ENCODE results near the gene TDRD7.

TDRD7 gene

DNA sequence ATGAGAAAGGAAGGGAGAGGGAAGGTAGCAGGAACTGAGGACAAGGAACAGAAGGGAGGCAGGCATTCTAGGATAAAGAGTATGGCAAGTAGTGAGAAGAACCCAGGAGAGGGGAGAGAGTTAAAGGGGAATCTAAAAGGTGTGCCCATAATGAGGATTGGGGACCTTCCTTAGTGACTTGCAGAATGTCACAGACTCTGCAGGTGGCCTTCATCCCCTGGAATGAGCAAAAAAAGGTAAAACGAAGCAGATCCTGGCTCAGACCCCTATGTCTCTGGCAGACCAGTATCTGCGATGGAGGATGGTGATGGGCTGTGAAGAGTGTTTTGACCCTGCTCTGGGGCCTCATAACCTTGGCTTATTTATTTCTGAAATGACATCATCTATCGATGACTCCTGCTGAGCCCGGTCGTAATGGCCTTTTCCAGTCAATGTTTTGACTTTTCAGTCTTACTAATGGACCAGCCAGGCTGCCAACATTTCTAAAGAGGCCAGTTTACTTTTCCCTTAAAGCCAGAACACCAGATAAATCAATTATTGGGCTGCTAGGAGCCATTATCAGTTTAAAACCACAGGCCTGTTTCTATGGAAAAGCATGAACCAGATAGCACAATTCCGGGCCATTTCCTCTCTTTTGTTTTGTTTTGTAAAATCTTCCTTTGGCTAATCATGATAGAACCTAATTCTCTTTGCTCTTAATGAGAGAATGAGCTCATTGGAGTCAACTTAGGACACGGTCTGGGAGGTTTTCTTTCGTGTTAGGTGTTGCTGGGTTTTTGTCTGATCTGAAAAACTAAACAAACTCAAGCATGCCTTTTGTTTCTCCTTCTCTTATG lies 92.7 kb downstream of the TDRD7 start:
- no peak for DNase-seq (ENCODE audit: low read depth in 2 of 3, low spot score in 1 of 3)

DNA sequence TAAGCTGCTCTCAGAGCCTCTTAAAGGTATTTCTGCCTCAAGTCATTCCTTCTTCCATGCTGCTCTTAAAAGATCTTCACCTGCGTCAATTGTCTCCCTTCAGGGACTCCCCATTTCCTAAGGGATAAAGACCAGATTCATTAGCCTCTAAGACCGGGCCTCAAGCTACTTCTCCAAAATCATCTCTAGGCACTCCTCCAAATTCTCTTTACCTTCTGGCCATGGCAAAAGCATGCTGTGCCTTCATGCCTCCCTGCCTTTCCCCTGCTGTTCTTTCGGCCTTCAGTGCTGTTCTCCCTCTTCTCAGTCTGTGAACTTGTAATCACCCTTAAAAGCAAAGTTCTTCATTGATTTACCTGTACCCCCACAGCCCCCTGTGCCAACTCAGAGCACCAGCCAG lies 93.9 kb downstream of the TDRD7 start:
- DNase-seq (ENCODE audit: low read depth in 2 of 3, low spot score in 1 of 3), result no peak

DNA sequence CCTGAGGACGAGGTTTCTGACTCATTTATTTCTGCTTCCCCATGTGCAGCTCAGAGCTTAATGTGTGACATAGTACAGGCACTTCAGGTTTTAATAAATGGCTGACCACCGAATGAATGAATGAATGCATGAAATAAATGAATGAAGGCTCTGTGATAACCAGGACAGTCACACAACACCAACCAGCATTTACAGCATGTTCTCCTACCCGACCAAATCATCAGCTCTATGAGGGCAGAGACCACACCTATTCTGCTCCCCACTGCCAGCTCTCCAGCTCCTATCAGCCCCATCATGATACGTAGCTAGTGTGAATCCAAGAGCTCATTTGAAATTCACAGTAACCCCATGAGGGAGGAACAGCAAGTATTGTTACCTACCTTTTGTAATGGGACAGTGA lies 94.4 kb downstream of the TDRD7 start:
- no peak for DNase-seq (ENCODE audit: low read depth in 2 of 3, low spot score in 1 of 3)

DNA sequence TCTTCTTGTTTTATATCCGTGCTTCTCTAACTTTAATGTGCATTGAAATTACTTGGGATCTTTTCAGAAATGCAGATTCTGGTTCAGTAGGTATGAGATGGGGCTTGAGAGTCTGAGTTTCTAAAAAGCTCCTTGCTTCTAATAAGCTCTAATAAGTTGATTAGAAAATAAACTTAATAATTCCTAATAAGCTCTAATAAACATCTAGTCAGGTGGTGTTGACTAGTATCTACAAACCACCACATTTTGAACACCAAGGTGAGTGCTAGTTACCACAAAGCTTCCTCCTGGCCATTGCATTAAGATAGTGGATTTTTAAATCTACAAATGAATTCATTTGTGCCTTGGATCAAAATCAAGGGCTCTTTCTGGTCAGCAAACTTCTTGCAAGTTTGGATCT lies 94.9 kb downstream of the TDRD7 start:
- DNase-seq (ENCODE audit: low read depth in 2 of 3, low spot score in 1 of 3), result no peak

DNA sequence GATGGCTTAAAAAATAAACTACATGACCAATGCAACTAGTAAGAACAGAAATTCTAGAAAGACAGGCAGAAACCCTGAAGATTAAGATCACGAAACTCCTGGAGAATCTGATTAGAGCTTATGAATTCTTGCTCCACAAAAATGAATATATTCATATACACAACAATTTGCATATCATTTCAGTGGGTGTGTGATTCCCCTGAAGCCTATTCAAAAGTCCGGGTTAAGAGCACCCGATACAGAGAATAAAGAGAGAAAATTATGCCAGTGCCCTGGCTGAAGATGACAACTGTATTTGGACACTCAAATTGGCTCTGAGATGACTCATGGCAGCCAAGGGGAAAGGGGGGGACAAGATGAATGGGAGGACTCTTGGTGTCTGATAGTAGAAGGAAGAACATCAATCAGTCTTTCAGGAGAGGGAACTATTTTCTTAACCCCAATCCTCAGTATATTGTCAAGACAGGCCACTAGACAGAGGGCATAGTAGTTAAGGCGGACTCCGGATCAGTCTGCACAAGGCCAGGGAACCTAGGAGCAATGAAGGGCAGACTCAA lies 95.6 kb downstream of the TDRD7 start:
- DNase-seq (ENCODE audit: low read depth in 2 of 3, low spot score in 1 of 3), result no peak

DNA sequence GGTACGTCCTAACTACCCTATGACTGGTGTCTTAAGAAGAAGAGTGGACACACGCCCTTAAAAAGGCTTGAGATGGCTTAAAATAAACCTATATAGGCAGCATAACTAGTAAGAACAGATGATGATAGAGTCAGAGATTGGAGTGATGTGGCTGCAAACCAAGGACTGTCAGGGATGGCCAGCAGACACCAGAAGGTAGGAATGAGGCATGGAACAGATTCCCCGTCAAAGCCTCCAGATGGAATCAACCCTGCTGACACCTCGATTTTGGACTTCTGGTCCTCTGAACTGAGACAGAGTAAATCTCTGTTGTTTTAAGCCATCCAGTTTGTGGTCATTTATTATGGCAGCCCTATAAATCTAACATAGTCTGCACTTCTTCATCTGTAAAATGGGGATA lies 97.0 kb downstream of the TDRD7 start:
- no peak for DNase-seq (ENCODE audit: low read depth in 2 of 3, low spot score in 1 of 3)

DNA sequence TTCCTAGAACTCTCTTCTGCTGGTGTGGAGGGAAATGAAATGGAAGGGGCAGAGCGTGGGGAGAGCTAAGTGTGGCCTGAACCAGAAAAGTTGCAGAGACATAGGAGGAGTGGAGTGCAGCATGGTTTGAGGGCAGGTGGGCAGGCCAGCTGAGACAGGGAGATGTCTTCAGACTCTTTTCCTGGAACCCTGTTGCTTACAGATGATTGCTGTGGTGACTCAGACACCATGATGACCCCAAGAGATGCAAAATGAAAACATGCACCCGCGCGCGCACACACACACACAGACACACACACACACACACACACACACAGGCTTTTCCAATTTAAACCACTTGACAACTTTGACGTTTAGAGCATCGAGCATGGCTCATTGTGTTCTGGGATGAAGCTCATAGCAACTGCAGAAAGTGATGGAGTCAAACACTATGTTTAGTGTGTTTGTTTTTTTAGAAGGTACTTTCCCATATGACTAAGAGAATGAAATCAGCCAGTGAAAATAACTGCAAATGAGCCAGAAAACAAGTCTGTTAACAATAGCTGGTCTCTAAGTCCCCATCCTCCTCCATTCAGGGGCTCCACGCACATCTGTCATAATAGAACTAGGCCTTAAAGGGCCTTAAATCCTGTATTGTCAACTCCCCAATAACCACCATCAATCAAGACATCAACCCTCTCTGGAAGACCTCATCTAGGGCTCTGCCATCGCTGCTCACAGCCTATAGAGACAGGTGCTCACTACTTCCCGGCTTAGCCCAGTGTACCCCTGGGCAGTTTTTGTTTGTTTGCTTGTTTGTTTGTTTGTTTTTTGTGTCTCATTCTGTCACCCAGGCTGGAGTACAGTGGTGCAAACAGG lies 99.1 kb downstream of the TDRD7 start:
- DNase-seq (ENCODE audit: low read depth in 2 of 3, low spot score in 1 of 3), result no peak

DNA sequence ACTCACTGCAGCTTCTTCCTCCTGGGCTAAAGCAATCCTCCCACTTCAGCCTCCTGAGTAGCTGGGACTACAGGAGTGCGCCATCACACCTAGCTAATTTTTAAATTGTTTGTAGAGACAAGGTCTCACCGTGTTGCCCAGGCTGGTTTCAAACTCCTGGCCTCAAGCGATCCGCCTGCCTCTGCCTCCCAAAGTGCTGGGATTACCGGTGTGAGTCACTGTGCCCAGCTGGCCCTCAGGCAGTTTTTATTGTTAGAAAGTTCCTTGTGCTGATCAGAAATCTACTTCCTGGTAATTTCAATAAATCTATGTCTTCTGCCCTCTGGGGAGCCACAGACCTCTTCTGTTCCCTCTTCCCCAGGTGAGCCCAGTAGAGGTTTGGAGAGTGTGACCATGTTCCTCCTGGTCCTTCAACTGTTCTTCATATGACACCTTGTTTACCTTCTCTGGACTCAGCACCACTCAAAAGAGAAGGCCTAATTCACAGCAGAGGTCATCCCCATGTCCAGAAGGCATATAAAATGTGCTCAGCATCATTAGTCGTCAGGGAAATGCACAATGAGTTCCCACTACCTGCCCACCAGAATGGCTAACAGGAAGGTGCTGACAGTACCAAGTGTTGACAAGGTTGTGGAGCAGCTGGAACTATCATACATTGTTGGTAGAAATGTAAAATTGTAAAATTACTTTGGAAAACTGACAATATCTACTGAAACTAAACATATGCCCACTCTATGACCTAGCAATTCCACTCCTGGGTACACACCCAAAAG lies 99.9 kb downstream of the TDRD7 start:
- no peak for DNase-seq (ENCODE audit: low read depth in 2 of 3, low spot score in 1 of 3)

DNA sequence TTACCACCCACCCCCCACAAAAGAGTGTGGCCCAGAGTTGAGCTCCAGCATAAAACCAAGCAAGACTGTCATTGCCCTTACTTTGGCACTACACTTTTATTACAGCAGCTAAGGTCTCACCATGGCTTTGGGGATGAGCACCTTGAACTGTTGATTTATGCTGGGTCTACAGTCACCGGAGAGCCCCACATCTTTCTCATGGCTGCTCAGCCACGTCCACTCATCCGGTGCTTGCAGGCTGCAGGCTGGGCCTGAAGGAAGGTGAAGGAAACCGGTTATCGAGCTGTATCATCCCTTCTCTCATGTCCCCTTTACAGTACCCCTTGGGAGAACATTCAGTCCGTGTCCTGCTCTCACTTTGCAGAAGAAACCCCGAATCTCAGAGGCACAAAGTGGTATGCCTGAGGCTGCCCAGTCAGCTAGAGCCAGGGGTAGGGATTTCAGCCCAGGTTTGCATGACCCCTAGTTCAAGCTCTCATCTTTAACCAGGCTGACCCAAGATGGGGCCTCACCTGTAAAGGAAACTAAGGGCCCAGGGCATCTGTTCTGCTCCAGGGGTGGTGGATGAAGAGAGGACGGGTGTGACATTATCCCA lies 101.2 kb downstream of the TDRD7 start:
- DNase-seq (ENCODE audit: low read depth in 2 of 3, low spot score in 1 of 3), result no peak

DNA sequence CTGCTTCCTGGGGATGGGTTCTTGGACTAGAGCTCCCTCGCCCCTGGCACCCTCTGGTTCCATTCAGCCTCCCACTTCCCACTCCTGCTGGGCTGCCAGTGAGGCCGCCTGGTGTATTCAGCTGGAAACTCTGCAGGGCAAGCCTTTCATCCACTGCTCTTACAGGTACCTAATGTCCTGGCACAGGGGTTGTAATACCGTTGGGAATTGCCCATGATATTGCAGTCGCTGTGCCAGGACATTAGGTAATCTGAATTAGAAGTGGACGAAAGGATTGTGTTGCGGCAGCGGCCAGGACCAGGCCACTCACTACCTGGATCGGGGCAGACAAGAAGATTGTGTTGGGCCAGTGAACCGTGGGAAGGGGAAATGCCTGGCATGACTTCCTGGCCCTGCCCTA lies 102.6 kb downstream of the TDRD7 start:
- DNase-seq (ENCODE audit: low read depth in 2 of 3, low spot score in 1 of 3), result no peak

DNA sequence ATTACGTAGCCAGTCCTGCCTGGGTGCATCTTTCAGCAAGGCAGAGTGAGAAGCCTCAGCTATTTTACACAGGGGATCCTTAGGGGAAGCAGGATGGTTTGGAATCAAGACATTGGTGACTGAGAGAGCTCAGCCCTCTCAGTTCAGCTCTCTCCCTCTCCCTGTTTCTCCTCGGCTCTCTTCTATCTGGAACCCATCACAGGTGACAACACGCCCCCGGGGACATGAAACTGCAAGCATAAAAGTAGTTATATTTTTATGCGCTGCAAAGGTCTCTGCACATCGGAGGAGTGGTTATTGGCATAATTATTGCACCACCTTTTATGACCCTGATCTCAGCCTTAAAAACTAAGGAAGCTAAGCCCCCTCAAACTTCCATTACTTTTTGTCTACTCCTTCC lies 103.8 kb downstream of the TDRD7 start:
- DNase-seq (ENCODE audit: low read depth in 2 of 3, low spot score in 1 of 3), result no peak

DNA sequence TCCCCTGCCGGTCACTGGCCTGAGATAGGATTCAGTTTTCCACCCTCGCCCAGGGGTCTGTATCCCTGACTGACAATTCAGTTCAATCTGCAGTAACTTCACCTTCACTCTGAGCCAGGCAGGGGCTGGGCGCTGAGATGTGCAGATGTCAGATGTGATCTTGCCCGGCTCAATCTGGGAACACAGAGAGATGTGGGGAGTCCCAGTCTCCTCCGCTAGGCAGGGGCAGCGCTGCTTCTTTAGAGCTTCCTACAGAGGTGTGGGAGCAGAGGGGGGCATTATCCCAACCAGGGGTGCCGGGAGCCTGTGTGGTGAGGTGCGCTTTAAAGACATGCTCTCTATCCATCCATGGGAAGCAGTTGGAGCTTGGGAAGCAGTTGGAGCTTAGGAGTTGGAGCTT lies 104.2 kb downstream of the TDRD7 start:
- DNase-seq (ENCODE audit: low read depth in 2 of 3, low spot score in 1 of 3), result no peak

DNA sequence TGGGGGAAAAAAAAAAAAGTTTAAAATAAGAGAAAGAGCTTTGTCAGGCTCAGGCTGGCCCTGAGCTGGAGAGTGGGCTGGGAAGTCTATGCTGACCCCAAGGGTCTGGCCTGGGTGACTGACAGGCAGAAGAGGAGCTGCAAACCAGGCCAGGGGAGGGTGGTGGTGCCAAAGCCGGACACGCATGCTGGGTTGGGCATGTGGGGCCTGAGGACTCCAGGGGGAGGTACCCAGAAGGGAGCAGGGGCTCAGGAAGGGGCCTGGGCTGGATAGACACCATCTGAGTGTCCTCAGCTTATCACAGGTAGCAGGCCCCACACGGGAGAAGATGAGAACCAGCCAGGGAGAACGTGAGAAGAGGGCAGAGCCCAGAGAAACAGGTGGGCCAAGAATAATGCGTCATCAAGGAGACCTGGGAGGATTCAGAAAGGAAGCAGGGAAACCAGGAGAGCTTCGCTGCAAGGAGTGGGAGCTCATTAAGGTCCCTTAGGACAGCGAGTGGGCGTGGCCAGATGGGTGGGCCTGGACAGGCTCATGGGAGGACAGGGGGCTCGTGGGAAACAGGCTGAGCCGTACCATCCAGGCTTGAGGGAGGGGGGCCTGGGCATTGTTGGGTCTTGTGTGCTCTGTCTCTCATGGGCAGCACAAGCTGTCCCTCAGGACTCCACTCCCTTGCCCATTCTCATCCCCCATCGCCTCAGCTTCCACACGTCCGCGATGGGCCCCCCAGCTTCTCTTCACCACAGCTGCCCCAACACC lies 105.6 kb downstream of the TDRD7 start:
- no peak for DNase-seq (ENCODE audit: low read depth in 2 of 3, low spot score in 1 of 3)

DNA sequence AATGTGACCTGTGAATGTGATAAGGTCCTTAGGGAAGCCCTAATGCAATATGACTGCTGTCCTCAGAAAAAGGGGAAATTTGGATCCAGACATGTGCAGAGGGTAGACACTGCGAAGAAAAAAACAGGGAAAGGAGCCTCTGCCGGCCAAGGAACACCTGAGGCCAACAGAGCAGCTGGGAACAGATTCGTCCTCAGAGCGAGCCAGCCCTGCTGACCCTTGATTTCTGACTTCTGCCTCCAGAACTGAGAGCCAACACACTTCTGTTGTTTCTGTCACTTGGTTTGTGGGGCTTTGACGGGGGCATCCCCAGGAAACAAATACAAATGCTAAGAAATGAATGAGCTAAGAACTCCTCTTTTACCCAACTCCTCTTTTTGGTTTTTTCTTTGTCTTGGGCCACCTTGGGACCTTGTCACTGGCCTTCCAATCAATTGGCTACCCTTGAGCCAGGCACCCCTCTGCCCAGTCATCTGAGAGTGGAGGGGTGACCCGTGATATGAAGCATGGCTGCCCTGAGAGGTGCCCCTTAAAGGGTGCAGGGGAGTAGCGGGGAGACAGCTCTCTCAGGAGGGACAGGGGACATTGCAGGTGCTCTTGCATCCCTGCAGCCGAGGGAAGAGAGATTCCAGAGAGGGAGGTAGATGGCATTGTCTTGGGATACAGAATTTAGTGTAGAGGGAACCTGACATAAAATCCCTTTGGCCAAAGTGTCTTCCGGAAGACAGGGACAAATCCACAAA lies 106.4 kb downstream of the TDRD7 start:
- no peak for DNase-seq (ENCODE audit: low read depth in 2 of 3, low spot score in 1 of 3)

DNA sequence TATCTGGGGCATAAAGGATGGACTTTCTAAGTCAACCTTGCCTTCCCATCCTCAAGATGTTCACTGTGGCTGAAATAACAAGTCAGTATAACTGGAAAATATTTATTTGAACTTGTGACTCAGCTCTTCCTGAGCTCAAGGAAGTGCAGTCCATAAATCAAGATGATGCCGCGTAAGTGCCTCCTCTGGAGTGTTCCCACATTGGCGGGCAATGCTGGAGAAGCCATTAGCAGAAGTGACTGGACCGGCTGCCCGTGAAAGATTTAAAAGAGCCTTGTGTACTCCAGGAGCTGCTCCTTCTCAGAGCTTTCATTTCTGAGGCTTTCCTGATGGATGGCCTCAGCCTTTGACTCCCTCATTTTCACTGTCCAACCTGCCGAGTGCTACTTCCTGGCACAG lies 107.0 kb downstream of the TDRD7 start:
- DNase-seq (ENCODE audit: low read depth in 2 of 3, low spot score in 1 of 3), result no peak

DNA sequence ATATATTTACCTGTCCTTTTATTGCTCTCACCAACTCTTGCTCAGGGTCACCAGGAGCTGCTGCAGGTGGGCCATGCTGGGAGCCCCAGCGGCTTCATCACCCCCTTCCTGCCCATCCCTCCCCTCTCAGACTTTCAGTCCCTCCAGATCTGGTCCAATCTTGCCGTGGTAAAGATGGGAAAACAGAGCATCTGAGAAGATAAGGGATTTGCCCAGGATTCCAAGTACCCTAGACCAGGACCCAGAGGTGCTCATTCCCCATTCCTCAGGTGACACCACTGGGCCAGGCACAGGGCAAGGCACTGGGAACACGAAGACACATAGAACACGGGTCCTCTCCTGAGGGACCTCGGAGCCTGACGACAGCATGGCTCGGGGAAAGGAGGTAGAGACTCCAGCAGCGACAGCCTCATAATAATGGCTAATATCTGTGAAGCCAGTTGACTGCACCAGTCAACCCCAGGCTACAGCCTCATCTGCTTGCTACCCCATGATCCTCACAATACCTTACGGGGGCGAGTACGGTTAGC lies 107.6 kb downstream of the TDRD7 start:
- no peak for DNase-seq (ENCODE audit: low read depth in 2 of 3, low spot score in 1 of 3)

DNA sequence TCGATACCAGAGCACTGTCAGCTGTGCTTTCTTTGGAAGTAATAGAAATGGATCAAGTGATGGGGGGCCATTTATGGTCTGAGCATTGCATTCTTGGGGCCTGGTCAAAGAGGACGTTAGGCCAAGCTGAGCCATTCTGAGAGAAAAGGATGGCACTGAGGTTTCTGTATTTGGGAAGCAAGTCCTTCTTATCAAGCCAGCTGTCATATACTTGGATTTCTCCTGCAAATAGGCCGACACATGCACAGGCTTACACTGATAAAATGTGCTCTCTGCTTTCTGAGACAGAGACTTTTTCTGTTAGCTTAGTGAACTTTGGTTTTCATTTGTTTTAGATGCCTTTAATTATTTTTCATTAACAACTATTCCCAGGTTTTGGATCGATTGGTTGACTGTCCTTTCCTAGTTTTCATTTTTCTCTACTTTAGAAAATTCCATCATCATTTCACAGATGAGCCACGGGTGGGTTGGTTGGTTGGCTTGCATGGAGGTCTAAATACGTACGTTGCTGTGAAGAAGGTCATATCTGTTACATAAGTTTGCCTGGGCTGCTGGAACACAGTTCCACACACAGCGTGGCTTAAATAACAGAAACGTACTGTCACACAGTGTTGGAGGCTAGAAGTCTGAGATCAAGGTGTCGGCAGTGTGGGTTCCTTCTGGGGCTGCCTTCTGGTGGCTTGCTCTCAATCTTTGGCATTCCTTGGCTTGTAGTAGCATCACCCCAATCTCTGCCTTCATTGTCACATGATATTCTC lies 109.9 kb downstream of the TDRD7 start:
- DNase-seq (ENCODE audit: low read depth in 2 of 3, low spot score in 1 of 3), result no peak

DNA sequence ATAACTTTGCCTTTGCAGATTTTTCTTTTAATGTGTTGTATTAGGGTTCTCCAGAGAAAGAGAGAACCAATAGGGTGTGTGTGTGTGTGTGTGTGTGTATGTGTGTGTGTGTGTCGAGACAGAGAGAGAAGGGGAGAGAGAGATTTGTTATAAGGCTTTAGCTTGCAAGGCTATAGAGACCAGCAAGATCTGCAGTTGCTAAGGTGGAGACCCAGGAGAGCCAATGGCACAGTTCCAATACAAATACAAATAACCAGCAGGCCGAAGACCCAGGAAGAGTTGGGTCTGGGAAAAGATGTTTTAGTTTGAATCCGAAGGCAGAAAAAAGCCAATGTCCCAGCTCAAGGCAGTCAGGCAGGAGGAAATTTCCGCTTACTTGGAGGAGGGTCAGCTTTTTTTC lies 112.5 kb downstream of the TDRD7 start:
- no peak for DNase-seq (ENCODE audit: low read depth in 2 of 3, low spot score in 1 of 3)

DNA sequence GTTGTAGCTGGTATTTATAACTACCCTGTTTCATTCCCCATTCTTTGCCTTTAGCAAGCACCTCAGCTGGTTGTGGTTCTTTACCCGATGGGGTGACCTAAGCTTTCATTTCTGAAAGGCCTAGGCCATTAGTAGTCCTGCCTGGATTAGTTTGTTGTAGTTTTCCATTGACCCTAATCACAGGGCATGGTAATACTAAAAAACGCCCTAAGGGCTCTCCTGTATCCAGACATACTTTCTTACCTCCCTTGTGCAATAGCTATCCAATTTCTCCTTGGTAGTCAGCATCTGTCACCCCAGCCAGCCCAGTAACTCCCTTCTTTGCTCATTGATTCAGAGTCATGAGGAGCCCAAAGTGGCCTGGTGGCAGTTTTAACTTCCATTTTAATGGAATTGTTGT lies 113.6 kb downstream of the TDRD7 start:
- no peak for DNase-seq (ENCODE audit: low read depth in 2 of 3, low spot score in 1 of 3)

Measured in stimulated activated CD4-positive, alpha-beta T cell treated with anti-CD3 and anti-CD28 coated beads, Interleukin-12 subunit alpha, Interleukin-12 subunit beta, amount 100 ng/mL, for 48 hours (primary cell).